WTC11 (cell line): ENCODE measurements around the gene FBXL13. TPM values are rescaled to one million over a fixed set of nuclear protein-coding genes. Genes with fewer than 3 reads are reported as not detected.

Experiments used
- ATAC-seq: fragments of 200-7000 bp; cut with Tn5 transposase; 2 replicates; pipeline ENCODE4 v1.10.0; 2021; ENCODE audit warnings: mild to moderate bottlenecking, moderate library complexity
- CTCF ChIA-PET: fragments of 300-600 bp; sonication (Branson Sonifier 250); formaldehyde crosslinking; loops from one replicate; lab custom pipeline; 2021; ENCODE audit warnings: antibody characterized with exemption; lab: Charles Lee
- POLR2A ChIA-PET: fragments of 350-600 bp; sonication (Branson Sonifier 250); formaldehyde crosslinking; loops from one replicate; lab custom pipeline; 2021; ENCODE audit warnings: antibody characterized with exemption; lab: Charles Lee
- DNase-seq: peaks from one replicate; pipeline ENCODE4 v3.0.0; 2021; ENCODE audit warnings: low spot score
- H3K27ac Mint-ChIP-seq: 2 replicates; pipeline ENCODE4 v1.8.0; 2021; ENCODE audit warnings: mixed read lengths
- H3K27me3 Mint-ChIP-seq: 2 replicates; pipeline ENCODE4 v1.8.0; 2021; ENCODE audit warnings: low read depth, mild to moderate bottlenecking, moderate library complexity, mixed read lengths
- H3K36me3 Mint-ChIP-seq: 2 replicates; pipeline ENCODE4 v1.8.0; 2021; ENCODE audit warnings: mixed read lengths
- H3K4me1 Mint-ChIP-seq: 2 replicates; pipeline ENCODE4 v1.8.0; 2022; ENCODE audit warnings: mixed read lengths
- H3K4me3 Mint-ChIP-seq: 2 replicates; pipeline ENCODE4 v1.8.0; 2021; ENCODE audit warnings: mild to moderate bottlenecking, moderate library complexity, mixed read lengths
- H3K9me3 Mint-ChIP-seq: 2 replicates; pipeline ENCODE4 v1.8.0; 2021; ENCODE audit warnings: mixed read lengths
- AR ChIP-seq: fragments of 250-450 bp; sonication (Bioruptor Pico); IDR thresholded peaks from 2 replicates; pipeline ENCODE4 v1.9.0; 2021; ENCODE audit warnings: mild to moderate bottlenecking
- CREB1 ChIP-seq: sonication (generic); formaldehyde crosslinking; IDR thresholded peaks from 2 replicates; pipeline ENCODE4 v1.8.0; 2023; ENCODE audit warnings: mild to moderate bottlenecking, missing genetic modification reagents
- CTCF ChIP-seq: fragments of 200-600 bp; IDR thresholded peaks from 2 replicates; pipeline ENCODE4 v1.8.0; 2022; ENCODE audit warnings: antibody characterized with exemption
- E2F4 ChIP-seq: sonication (generic); formaldehyde crosslinking; IDR thresholded peaks from 2 replicates; pipeline ENCODE4 v1.8.1; 2022; ENCODE audit warnings: low read depth, mild to moderate bottlenecking, moderate library complexity, missing genetic modification reagents, borderline replicate concordance
- E2F5 ChIP-seq: sonication (generic); formaldehyde crosslinking; IDR thresholded peaks from 2 replicates; pipeline ENCODE4 v1.8.1; 2022; ENCODE audit warnings: mild to moderate bottlenecking, moderate library complexity, missing genetic modification reagents
- ESRRA ChIP-seq: sonication (generic); formaldehyde crosslinking; IDR thresholded peaks from 2 replicates; pipeline ENCODE4 v1.8.1; 2022; ENCODE audit warnings: mild to moderate bottlenecking, missing genetic modification reagents, borderline replicate concordance
- FOXJ3 ChIP-seq: sonication (generic); formaldehyde crosslinking; IDR thresholded peaks from 2 replicates; pipeline ENCODE4 v1.9.0; 2021; ENCODE audit warnings: missing genetic modification reagents, mild to moderate bottlenecking, borderline replicate concordance
- JUN ChIP-seq: sonication (generic); formaldehyde crosslinking; IDR thresholded peaks from 2 replicates; pipeline ENCODE4 v1.8.0; 2023; ENCODE audit warnings: mild to moderate bottlenecking, missing genetic modification reagents
- KAT7 ChIP-seq: sonication (generic); formaldehyde crosslinking; IDR thresholded peaks from 2 replicates; pipeline ENCODE4 v1.8.1; 2023; ENCODE audit warnings: missing genetic modification reagents, mild to moderate bottlenecking, borderline replicate concordance
- MXD4 ChIP-seq: fragments of 250-450 bp; sonication (Bioruptor Pico); IDR thresholded peaks from 2 replicates; pipeline ENCODE4 v1.8.0; 2021; ENCODE audit warnings: mild to moderate bottlenecking, moderate library complexity, borderline replicate concordance
- NFATC4 ChIP-seq: fragments of 250-450 bp; sonication (Bioruptor Pico); IDR thresholded peaks from 2 replicates; pipeline ENCODE4 v1.9.0; 2021; ENCODE audit warnings: mild to moderate bottlenecking
- NFE2L1 ChIP-seq: sonication (generic); formaldehyde crosslinking; IDR thresholded peaks from 2 replicates; pipeline ENCODE4 v1.8.1; 2023; ENCODE audit warnings: missing genetic modification reagents
- NFYB ChIP-seq: sonication (generic); formaldehyde crosslinking; conservative IDR thresholded peaks from 2 replicates; pipeline ENCODE4 v1.8.0; 2022; ENCODE audit warnings: low read depth, missing genetic modification reagents
- PRRX2 ChIP-seq: fragments of 250-450 bp; sonication (Bioruptor Pico); IDR thresholded peaks from 2 replicates; pipeline ENCODE4 v1.8.0; 2021; ENCODE audit warnings: mild to moderate bottlenecking
- RELA ChIP-seq: sonication (generic); formaldehyde crosslinking; IDR thresholded peaks from 2 replicates; pipeline ENCODE4 v1.8.1; 2022; ENCODE audit warnings: missing genetic modification reagents, mild to moderate bottlenecking, borderline replicate concordance
- TCF7 ChIP-seq: sonication (generic); formaldehyde crosslinking; IDR thresholded peaks from 2 replicates; pipeline ENCODE4 v1.8.0; 2022; ENCODE audit warnings: mild to moderate bottlenecking, low read depth, missing genetic modification reagents, moderate library complexity
- TEAD1 ChIP-seq: sonication (generic); formaldehyde crosslinking; IDR thresholded peaks from 2 replicates; pipeline ENCODE4 v1.8.0; 2022; ENCODE audit warnings: mild to moderate bottlenecking, missing genetic modification reagents
- TP53 ChIP-seq: sonication (generic); formaldehyde crosslinking; IDR thresholded peaks from 2 replicates; pipeline ENCODE4 v1.8.1; 2023; ENCODE audit warnings: mild to moderate bottlenecking, missing genetic modification reagents
- ZNF281 ChIP-seq: sonication (generic); formaldehyde crosslinking; IDR thresholded peaks from 2 replicates; pipeline ENCODE4 v1.8.0; 2023; ENCODE audit warnings: mild to moderate bottlenecking, missing genetic modification reagents
- ZNF423 ChIP-seq: fragments of 250-450 bp; sonication (Bioruptor Pico); IDR thresholded peaks from 2 replicates; pipeline ENCODE4 v2.1.2; 2022; ENCODE audit warnings: mild to moderate bottlenecking, moderate library complexity
- ZNF671 ChIP-seq: fragments of 250-450 bp; sonication (Bioruptor Pico); IDR thresholded peaks from 2 replicates; pipeline ENCODE4 v1.8.0; 2021; ENCODE audit warnings: mild to moderate bottlenecking
- total RNA-seq: library from RNA; stranded (reverse); gene quantifications from 3 replicates; pipeline ENCODE4 v1.2.3, GENCODE V29; 2021

The FBXL13 gene
- total RNA-seq, 1 experiment from 2014 or later, result 1.7 TPM

- Mint-ChIP-seq H3K4me3 (no peak overlapping the region), H3K27me3 (no peaks in the 10 kb centered on the region), H3K27ac (no peak overlapping the region), H3K4me1 (peaks cover 3% of the 10 kb centered on the region; the same call in 1 of the 2 replicates), H3K36me3 (no peaks in the 10 kb centered on the region), H3K9me3 (no peaks in the 10 kb centered on the region)
- POLR2A ChIA-PET, result no interaction called here
- ATAC-seq, result no peak
- CTCF ChIA-PET, result no interaction called here
- TF ChIP-seq CTCF (no peak), AR (CRISPR knock-in tag) (no peak), KAT7 (CRISPR knock-in tag) (no peak), JUN (CRISPR knock-in tag) (no peak), TCF7 (CRISPR knock-in tag) (no peak), E2F5 (CRISPR knock-in tag) (no peak)
- no peak for DNase-seq
Observed at GRCh38 chr7:102811942-102812678, 262.5 kb downstream of the FBXL13 start.

GRCh38 chr7:102810916-102811315 lies 263.7 kb downstream of the FBXL13 start:
- Mint-ChIP-seq H3K27ac (no peak overlapping the region), H3K4me3 (no peak overlapping the region), H3K4me1 (peaks cover 3% of the 10 kb centered on the region; the same call in 1 of the 2 replicates), H3K9me3 (no peaks in the 10 kb centered on the region), H3K27me3 (no peaks in the 10 kb centered on the region), H3K36me3 (no peaks in the 10 kb centered on the region)
- ATAC-seq (no peak), DNase-seq (no peak)
- POLR2A ChIA-PET, result no interaction called here
- TF ChIP-seq TCF7 (CRISPR knock-in tag), result no peak
- TF ChIP-seq ZNF423 (CRISPR knock-in tag), result no peak
- TF ChIP-seq TEAD1 (CRISPR knock-in tag), result no peak
- TF ChIP-seq FOXJ3 (CRISPR knock-in tag), result no peak
- no peak for TF ChIP-seq ZNF671 (CRISPR knock-in tag)
- TF ChIP-seq MXD4 (CRISPR knock-in tag), result no peak
- TF ChIP-seq RELA, result no peak
- no peak for TF ChIP-seq ESRRA
- no peak for TF ChIP-seq E2F4 (CRISPR knock-in tag)
- TF ChIP-seq ZNF281 (CRISPR knock-in tag), result no peak
- no peak for TF ChIP-seq CREB1 (CRISPR knock-in tag)
- no peak for TF ChIP-seq NFYB (CRISPR knock-in tag)
- no peak for TF ChIP-seq NFATC4 (CRISPR knock-in tag)
- TF ChIP-seq PRRX2 (CRISPR knock-in tag), result no peak
- TF ChIP-seq TP53, result no peak
- no peak for TF ChIP-seq NFE2L1 (CRISPR knock-in tag)
- CTCF ChIA-PET, result no interaction called here
